MCF 10A (cell line): ENCODE data around the gene DLX3. TPM values are rescaled to one million over a fixed set of nuclear protein-coding genes. Genes with fewer than 3 reads are reported as not detected.

Source experiments
- BruUV-seq: library from RNA; stranded (reverse); fragments of 400-500 nt; replicated peaks from 2 replicates; lab custom pipeline; 2021; lab: Mats Ljungman, UMichigan
- CTCF ChIA-PET: fragments of 300-600 bp; sonication (Branson Sonifier 250); formaldehyde crosslinking; extraction: SDS; loops from one replicate; lab custom pipeline; 2021; ENCODE audit warnings: antibody characterized with exemption, inconsistent platforms; lab: Yijun Ruan, JAX
- POLR2A ChIA-PET: fragments of 300-600, 350-650 bp; sonication (Branson Sonifier 250); formaldehyde crosslinking; extraction: SDS; loops from one replicate; lab custom pipeline; 2020; ENCODE audit warnings: antibody characterized with exemption, inconsistent platforms; lab: Yijun Ruan, JAX
- DNase-seq: peaks from one replicate; pipeline ENCODE4 v3.0.0-alpha.2; 2018; ENCODE audit not compliant: unreplicated experiment
- H3K27ac Mint-ChIP-seq: one replicate; pipeline ENCODE4 v1.8.0; 2022; ENCODE audit warnings: mild to moderate bottlenecking, low read depth, mixed read lengths; ENCODE audit not compliant: unreplicated experiment
- H3K27me3 Mint-ChIP-seq: one replicate; pipeline ENCODE4 v1.8.0; 2022; ENCODE audit warnings: mixed read lengths; ENCODE audit not compliant: insufficient read depth, unreplicated experiment
- H3K36me3 Mint-ChIP-seq: one replicate; pipeline ENCODE4 v1.8.0; 2022; ENCODE audit warnings: mild to moderate bottlenecking, moderate library complexity, mixed read lengths; ENCODE audit not compliant: insufficient read depth, unreplicated experiment
- H3K4me1 Mint-ChIP-seq: one replicate; pipeline ENCODE4 v1.8.0; 2022; ENCODE audit warnings: mixed read lengths; ENCODE audit not compliant: insufficient read depth, unreplicated experiment
- H3K4me3 Mint-ChIP-seq: one replicate; pipeline ENCODE4 v1.8.0; 2022; ENCODE audit warnings: mild to moderate bottlenecking, moderate library complexity, mixed read lengths; ENCODE audit not compliant: unreplicated experiment
- H3K9me3 Mint-ChIP-seq: one replicate; pipeline ENCODE4 v1.8.0; 2022; ENCODE audit warnings: mixed read lengths; ENCODE audit not compliant: unreplicated experiment
- intact Hi-C: fragments of 100-400 bp; cut with micrococcal nuclease; formaldehyde crosslinking; loops from 2 replicates; pipeline ENCODE4 v1.14.1; 2022
- total RNA-seq: library from RNA; stranded (reverse); gene quantifications from 2 replicates; pipeline ENCODE4 v1.2.3, GENCODE V29; 2022
- TF ChIP-seq, protein P1 (sequence below): fragments of 200-600 bp; IDR thresholded peaks from one replicate; pipeline ENCODE4 v1.8.0; 2022; ENCODE audit warnings: antibody characterized with exemption, mild to moderate bottlenecking; ENCODE audit not compliant: unreplicated experiment

The DLX3 gene
- total RNA-seq, 1 experiment from 2014 or later, result not detected

DNA sequence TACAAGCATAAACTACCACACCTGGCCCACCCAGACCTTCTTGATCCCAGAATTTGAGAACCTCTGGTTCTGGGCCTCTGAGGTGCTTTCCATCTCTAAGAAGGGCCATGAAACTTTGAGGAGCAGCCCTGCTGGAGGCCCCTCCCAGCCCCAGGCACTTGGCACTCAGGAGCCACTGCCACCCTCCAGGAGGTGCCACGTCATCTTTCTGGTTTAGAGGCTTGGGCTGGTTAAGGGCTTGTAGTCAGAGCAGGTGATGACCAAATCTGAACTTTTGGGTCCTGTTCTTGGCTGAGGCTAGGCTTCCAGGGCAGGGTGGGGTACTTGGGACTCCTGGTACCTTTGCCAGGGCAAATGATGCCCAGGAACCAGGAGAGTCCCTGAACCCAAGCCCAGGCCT lies 39.9 kb downstream of the DLX3 start:
- DNase-seq, result peak; percentile 50
- BruUV-seq, result no TSS peak

DNA sequence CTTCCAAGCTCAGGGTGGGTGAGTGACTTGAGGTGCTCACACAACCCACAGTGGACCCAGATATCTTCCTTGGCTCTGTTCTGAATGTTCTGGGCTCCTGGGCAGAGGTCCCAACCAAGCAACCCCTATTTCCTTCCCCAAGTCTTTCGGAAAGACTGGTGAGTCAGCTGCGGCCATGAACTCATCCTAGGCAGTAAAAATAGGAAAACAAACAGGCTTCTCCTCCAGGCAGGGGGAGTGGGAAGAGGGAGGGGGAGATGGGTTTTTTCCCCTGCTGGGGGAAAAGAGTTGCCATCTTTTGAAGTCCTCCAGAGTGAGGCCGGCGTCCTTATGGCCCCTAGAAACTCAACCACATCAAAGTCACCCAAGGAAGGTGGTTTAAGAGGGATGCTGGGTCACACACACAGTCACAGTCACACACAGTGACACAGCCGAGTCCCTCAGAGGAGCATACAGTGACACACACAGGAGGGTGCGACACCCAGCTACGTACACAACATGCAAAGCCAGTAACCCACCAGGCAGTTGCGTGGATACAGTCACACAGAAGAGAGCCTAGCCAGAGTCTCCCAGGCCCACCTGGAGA lies 42.0 kb downstream of the DLX3 start:
- BruUV-seq, result no TSS peak
- Mint-ChIP-seq H3K9me3 (no peaks in the 10 kb centered on the region), H3K36me3 (no peaks in the 10 kb centered on the region), H3K27ac (no peak overlapping the region), H3K4me3 (no peak overlapping the region), H3K27me3 (peaks cover 41% of the 10 kb centered on the region), H3K4me1 (peaks cover 5% of the 10 kb centered on the region)
- peak; percentile 18 for DNase-seq
- TF ChIP-seq, protein P1, sequence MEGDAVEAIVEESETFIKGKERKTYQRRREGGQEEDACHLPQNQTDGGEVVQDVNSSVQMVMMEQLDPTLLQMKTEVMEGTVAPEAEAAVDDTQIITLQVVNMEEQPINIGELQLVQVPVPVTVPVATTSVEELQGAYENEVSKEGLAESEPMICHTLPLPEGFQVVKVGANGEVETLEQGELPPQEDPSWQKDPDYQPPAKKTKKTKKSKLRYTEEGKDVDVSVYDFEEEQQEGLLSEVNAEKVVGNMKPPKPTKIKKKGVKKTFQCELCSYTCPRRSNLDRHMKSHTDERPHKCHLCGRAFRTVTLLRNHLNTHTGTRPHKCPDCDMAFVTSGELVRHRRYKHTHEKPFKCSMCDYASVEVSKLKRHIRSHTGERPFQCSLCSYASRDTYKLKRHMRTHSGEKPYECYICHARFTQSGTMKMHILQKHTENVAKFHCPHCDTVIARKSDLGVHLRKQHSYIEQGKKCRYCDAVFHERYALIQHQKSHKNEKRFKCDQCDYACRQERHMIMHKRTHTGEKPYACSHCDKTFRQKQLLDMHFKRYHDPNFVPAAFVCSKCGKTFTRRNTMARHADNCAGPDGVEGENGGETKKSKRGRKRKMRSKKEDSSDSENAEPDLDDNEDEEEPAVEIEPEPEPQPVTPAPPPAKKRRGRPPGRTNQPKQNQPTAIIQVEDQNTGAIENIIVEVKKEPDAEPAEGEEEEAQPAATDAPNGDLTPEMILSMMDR, result no peak
- intact Hi-C loops, result loop anchor here (1.0 kb wide), 1 partner anchor 43 kb away; no protein-coding TSS in a partner anchor
- CTCF ChIA-PET, result interaction anchor here (0.6 to 12.3 kb wide), 26 partner anchors 9 to 350 kb away, joined by 3 to 241 read pairs (median 5); partner anchors contain the start of gene DLX3
- POLR2A ChIA-PET, result interaction anchor here (1.5 to 2.8 kb wide), 5 partner anchors 10 to 44 kb away, joined by 3 to 13 read pairs (median 6); partner anchors contain the start of gene DLX3

More for the DNA sequence above, 39.9 kb downstream of the DLX3 start:
- TF ChIP-seq, protein P1, result no peak
- no peak overlapping the region for H3K27ac Mint-ChIP-seq
- intact Hi-C loops, result no loop called here
- no peak overlapping the region for H3K4me3 Mint-ChIP-seq
- ChIA-PET CTCF (interaction anchor here (0.6 to 12.3 kb wide), 6 partner anchors 23 to 106 kb away, joined by 3 to 241 read pairs (median 4); partner anchors contain the start of gene DLX3), POLR2A (interaction anchor here (0.7 kb wide), 1 partner anchor 11 kb away, joined by 3 read pairs; no protein-coding TSS in a partner anchor)
- no peaks in the 10 kb centered on the region for H3K36me3 Mint-ChIP-seq
- H3K9me3 Mint-ChIP-seq, result no peaks in the 10 kb centered on the region
- peaks cover 23% of the 10 kb centered on the region for H3K27me3 Mint-ChIP-seq
- peaks cover 12% of the 10 kb centered on the region for H3K4me1 Mint-ChIP-seq

DNA sequence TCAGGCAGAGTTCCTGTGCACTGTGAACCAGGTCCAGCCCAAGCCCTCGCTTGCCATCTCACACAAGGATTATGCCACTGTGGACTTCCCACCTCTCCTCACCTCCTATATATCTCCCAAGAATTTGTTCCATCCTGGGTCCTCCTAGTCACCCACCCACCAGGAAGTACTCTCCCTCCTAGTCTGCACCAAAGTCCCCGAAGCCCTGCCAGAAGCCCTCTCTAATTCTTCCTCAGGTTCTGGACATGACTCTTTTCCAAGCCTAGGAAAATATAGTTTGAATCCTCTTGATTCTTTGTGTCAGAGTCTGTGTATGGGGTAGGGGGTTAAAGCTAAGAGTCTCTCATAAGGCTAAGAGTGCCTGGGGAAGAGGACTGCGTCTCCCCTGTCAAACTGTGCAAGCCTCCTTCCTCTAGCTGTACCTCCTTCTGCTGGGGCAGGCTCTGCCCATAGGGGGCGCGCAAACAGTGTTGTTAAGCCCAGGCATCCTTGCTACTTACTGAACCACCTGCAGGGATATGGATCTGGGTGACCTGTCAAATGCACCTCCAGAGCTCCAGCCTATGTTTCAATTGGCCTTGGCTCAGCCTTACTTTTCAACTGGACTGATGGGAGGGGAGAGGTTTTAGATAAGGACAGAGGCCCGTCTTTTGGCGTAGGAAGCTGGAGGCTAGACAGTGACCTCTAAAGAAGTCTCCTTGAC lies 42.7 kb downstream of the DLX3 start:
- BruUV-seq, result no TSS peak
- H3K27me3 Mint-ChIP-seq, result peaks cover 44% of the 10 kb centered on the region
- ChIA-PET CTCF (interaction anchor here (0.5 to 12.3 kb wide), 30 partner anchors 9 to 349 kb away, joined by 3 to 241 read pairs (median 5); partner anchors contain the start of gene DLX3), POLR2A (interaction anchor here (0.5 to 2.8 kb wide), 6 partner anchors 10 to 68 kb away, joined by 3 to 13 read pairs (median 6); partner anchors contain the start of gene DLX3)
- no peaks in the 10 kb centered on the region for H3K36me3 Mint-ChIP-seq
- no peak overlapping the region for H3K27ac Mint-ChIP-seq
- intact Hi-C loops, result loop anchor here (1.0 kb wide), 1 partner anchor 44 kb away; no protein-coding TSS in a partner anchor
- H3K4me3 Mint-ChIP-seq, result no peak overlapping the region
- no peaks in the 10 kb centered on the region for H3K9me3 Mint-ChIP-seq
- peaks cover 5% of the 10 kb centered on the region for H3K4me1 Mint-ChIP-seq
- peak; percentile 86 for DNase-seq
- TF ChIP-seq, protein P1, result peak; percentile 80
